Measurements from ENCODE around the gene SERPINE2. TPM values are rescaled to one million over a fixed set of nuclear protein-coding genes. Genes with fewer than 3 reads are reported as not detected.
A peak's percentile ranks its signal among the peaks of the same experiment; 100 is the strongest.

The SERPINE2 gene
- 10 to 100 TPM in 1 of 2 donors, 1 to 10 TPM in 1; 8.8 to 24.8 TPM for total RNA-seq
- long read RNA-seq, transcript SERPINE2-202 (9 exons, 2,161 nt): major isoform, 9 of 12 reads
- long read RNA-seq, partial matches to known transcripts: 0 of 12 reads
- long read RNA-seq, other reads (novel, unspliced or antisense): 1 of 12 reads

GRCh38 chr2:224039080-224039769, at the start of gene SERPINE2:
SERPINE2 (minus strand) TSS chr2:224039286; CDS start chr2:224001900, 37,386 bp downstream.
- DNase-seq: peak; percentile 41 to 62
- intact Hi-C loops (cut with DNase I, micrococcal nuclease): no loop called here
- peak; percentile 84 for ATAC-seq

GRCh38 chr2:224086226-224086914, 47.3 kb upstream of the SERPINE2 start:
- intact Hi-C loops (cut with DNase I, micrococcal nuclease): no loop called here
- DNase-seq (no peak), ATAC-seq (no peak)

DNA sequence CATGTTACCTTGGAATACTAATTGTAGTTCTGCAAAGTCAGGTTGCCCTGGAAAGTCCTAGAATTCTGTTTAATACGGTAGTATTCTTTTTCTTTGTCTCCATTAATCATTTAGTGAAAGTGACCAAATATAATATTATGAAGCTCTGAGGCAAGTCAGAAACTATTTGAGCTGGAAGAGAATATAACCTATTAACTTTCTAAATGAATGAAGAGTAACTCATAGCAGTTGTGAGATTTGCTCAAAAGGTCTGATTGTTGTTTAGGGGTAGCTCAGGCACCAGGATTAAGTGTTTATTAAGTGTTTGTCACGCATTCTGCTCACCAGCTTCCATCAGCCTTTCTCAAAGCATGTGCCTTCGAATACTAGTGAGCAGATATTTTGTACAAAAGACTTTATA, 46.7 kb upstream of the SERPINE2 start:
- DNase-seq (no peak), ATAC-seq (no peak)
- intact Hi-C loops (cut with DNase I, micrococcal nuclease): no loop called here

- intact Hi-C loops (cut with DNase I, micrococcal nuclease): no loop called here
- no peak for DNase-seq
- peak; percentile 66 for ATAC-seq
These were observed 46.2 kb upstream of the SERPINE2 start for GRCh38 chr2:224085246-224085645.

GRCh38 chr2:224084266-224084892, 45.3 kb upstream of the SERPINE2 start:
- ATAC-seq (peak; percentile 48), DNase-seq (no peak)
- intact Hi-C loops (cut with DNase I, micrococcal nuclease): no loop called here

DNA sequence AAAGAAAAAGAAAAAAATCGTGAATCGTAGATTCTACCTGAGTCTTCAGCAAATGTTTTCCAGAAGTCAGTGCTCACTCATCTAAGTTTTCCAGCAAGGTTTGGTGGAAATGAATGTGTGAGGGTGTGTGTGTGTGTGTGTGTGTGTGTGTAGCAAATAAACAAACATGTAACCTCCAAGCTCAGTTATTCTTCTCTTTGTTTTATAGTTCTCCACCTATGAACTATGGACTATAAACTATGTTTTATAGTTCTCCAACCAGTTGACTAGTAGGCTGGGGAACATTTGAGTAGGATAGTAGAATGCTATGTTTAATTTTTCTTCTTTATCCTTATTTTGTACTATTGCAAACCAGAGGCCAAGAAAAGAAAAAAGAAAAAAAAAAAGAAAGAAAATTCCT, 44.6 kb upstream of the SERPINE2 start:
- DNase-seq (no peak), ATAC-seq (peak; percentile 99)
- intact Hi-C loops (cut with DNase I, micrococcal nuclease): no loop called here

- ATAC-seq (no peak), DNase-seq (no peak)
- intact Hi-C loops (cut with DNase I, micrococcal nuclease): no loop called here
These were observed 39.6 kb upstream of the SERPINE2 start for GRCh38 chr2:224078656-224079055.

- DNase-seq (no peak), ATAC-seq (no peak)
- intact Hi-C loops (cut with DNase I, micrococcal nuclease): no loop called here
These were observed 38.9 kb upstream of the SERPINE2 start for GRCh38 chr2:224077773-224078507.

DNA sequence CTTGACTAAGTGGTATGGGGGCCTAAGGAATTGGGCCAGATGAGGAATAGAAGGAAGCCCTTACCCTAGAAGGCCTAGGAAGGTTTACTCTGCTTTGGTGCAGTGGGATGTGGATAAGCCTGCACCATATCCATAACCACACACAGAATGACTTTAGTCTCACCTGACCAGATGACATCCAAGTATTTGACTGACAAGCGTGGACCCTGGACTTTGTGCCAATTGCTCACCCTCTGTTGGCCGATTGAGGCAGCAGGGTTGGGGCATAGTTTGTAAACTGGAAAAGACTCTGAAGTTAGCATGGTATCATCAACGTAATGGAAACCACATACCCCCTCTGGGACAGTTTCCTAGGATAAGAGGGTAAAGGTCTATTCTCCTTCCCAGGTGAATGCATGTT, 36.5 kb upstream of the SERPINE2 start:
- ATAC-seq: no peak
- intact Hi-C loops (cut with DNase I, micrococcal nuclease): no loop called here
- no peak for DNase-seq

- intact Hi-C loops (cut with DNase I, micrococcal nuclease): no loop called here
- no peak for DNase-seq
- ATAC-seq: no peak
These were observed 34.6 kb upstream of the SERPINE2 start for GRCh38 chr2:224073676-224074075.

- no peak for ATAC-seq
- no peak for DNase-seq
- intact Hi-C loops (cut with DNase I, micrococcal nuclease): no loop called here
These were observed 33.6 kb upstream of the SERPINE2 start for GRCh38 chr2:224072541-224073188.

DNA sequence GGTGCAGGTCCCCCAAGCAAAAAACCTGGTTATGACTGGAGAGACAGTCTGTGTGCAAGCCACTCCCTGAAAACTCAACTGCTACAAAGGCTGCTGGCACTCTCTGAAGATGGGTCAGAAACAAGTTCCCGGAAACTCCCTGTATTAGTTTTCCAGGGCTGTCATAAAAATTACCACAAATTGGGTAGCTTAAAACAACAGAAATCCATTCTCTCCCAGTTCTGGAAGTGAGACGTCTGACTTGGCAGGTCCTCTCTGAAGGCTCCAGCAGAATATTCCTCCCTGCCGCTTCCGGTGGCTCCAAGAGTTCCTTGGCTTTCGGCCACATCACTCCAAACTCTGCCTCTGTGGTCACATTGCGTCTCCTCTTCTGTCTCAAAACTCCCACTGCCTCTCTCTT, 30.1 kb upstream of the SERPINE2 start:
- ATAC-seq (no peak), DNase-seq (no peak)
- intact Hi-C loops (cut with DNase I, micrococcal nuclease): no loop called here

DNA sequence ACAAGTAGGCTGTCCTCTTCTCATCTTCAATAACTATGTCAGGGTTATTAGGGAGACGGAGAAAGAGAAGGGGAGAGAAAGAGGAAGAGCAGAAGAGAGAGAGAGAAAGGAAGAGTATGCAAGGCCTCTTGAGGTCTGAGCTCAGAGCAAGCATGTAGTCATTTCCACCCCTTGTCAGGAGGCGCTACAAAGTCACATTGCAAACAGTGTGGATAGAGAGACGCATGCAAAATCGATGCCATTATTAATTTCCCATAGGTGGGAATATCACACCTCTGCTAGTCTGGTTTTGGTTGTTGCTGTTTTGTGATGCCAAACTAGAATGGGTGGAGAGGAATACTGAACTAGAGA, 24.2 kb upstream of the SERPINE2 start:
- DNase-seq: no peak
- intact Hi-C loops (cut with DNase I, micrococcal nuclease): no loop called here
- ATAC-seq: no peak

DNA sequence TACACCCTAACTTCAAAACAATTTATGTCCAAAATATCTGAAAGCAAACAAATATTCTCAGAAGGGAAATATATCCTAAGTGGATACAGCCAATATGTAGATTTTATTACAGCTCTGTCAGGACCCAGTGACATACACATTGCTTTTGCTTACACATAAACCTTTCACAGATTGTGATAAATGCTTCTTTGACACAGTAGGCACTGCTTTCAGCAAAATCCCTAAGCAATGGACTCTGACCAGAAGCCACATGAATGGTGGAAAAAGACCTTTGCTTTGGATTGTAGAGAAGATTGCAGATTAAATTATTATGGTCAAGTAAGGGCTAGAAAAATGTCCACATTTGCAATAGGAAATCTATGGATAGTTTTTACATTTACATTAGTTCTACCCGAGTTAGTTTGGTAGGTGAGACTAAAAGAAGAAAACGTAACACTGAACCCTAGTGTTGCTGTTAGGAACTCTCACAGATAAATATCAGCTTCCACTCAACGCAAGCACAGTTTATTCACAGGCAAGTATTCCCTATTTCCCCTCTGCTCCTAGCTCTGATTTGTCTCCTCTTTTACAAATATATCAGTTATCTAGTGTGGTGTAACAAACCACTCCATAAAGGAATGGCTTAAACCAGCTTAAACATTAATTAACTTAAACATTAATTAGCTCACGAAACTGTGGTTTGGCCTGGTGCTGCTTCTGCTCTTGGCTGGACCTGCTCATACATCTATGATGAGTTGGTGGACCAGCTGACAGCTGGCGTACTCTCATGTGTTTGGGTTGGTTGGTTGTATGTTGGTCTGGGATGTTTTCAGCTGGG, 23.6 kb upstream of the SERPINE2 start:
- no peak for DNase-seq
- intact Hi-C loops (cut with DNase I, micrococcal nuclease): no loop called here
- no peak for ATAC-seq

DNA sequence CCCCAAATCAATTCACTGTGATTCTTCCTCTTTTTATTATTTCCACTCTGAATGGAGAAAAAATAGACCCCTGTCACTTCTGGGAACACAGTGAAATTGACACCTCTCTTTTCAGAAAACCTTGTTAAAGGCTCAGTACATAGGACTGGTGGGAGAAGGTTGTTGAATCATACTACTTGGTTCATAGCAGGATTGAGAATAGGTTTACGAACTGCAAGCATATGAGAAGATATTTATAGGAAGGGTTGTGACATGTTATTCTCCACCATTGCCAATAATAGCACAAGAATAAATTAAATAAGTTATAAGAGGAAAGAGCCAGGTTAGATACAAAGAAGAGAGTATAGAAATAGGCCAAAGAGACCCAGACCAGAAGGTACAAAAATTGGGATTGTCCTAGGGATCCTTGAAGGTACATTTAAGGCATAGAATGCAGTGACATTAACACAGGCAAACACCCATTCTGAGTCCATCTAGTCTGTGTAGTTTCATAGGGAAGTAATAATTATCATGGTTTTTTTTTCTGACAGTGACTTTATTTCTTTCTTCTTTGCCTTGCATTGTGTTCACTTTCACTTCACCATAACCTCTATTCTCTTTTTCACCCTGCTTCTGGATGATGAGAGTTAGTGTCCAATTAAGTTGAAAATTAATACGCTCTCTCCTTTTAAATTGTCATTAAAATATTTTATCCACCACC, 21.8 kb upstream of the SERPINE2 start:
- no peak for DNase-seq
- no peak for ATAC-seq
- intact Hi-C loops (cut with DNase I, micrococcal nuclease): no loop called here

DNA sequence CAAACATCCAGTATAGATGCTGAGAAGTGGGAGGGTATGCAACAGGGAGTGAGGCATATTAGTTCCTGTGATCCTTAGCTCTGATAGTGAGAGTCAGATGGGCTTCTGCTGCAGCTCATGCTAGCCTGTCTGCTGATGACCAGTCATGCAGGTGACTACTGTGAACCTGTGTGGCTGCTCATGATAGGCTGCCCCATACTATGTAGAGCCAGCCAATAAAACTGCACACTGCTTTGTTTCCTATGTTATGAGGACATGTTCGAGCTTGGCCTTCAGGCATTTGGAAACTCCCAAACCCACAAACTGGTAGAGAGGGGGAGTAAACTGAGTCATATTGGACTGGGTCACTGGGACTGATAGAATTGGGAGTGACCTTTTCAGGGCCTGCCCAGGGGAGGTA, 20.1 kb upstream of the SERPINE2 start:
- DNase-seq: no peak
- no peak for ATAC-seq
- intact Hi-C loops (cut with DNase I, micrococcal nuclease): no loop called here

DNA sequence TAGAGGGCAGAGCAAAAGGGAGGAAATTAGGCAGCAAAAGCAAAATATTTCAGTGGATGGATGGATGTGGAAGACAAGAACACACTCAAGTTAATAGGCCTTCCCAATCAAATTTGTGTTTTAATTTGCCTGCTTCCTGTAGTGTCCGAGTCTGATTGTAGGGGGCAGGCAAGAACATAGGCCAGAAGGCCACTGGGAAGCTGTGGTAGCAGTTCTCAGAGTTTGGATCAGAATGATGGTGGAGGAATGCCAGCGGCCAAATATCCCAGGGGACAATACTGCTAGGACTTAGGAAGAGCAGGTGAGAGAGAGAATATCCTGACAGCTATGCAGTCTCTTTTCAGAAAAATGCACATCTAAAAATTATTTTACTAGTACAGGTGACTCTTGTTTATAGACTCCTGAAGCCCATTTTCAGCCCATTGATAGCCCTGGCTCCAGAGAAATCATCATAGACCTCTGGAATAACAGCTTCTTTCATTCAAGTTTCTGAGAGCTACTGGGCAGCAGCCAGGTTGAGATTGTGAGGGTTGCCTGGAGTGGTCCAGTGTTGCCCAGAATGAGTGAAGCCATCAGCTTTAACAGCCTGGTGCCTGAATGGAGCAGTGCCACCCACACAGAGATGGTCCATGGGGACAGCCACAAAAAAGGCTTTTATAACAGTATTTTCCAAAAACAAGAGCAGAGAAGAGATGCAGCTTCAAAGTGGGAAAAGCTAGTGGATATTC, 19.1 kb upstream of the SERPINE2 start:
- intact Hi-C loops (cut with DNase I, micrococcal nuclease): no loop called here
- DNase-seq (no peak), ATAC-seq (no peak)
